Skeletal muscle tissue (tissue), 4 donors: ENCODE results near the gene RPTOR. TPM values are rescaled to one million over a fixed set of nuclear protein-coding genes. Genes with fewer than 3 reads are reported as not detected.

Experiments
- H3K27ac ChIP-seq: one replicate; pipeline ENCODE4 v1.7.0; 2013; ENCODE audit warnings: mild to moderate bottlenecking, low read depth, low read length, inconsistent platforms
- H3K27me3 ChIP-seq, 3 donors: one replicate each; pipeline ENCODE4 v1.7.0; 2013; ENCODE audit warnings: low read length in 3 of 3; ENCODE audit not compliant: control insufficient read depth in 3 of 3, insufficient read depth in 3 of 3
- H3K36me3 ChIP-seq, 3 donors: one replicate each; pipeline ENCODE4 v1.7.0; 2013; ENCODE audit warnings: low read length in 3 of 3; ENCODE audit not compliant: control insufficient read depth in 3 of 3, insufficient read depth in 3 of 3
- H3K4me1 ChIP-seq, 3 donors: one replicate each; pipeline ENCODE4 v1.7.0; 2013; ENCODE audit warnings: low read length in 3 of 3, mild to moderate bottlenecking in 3 of 3; ENCODE audit not compliant: control insufficient read depth in 3 of 3, insufficient read depth in 3 of 3
- H3K4me3 ChIP-seq, 3 donors: one replicate each; pipeline ENCODE4 v1.7.0; 2013; ENCODE audit warnings: low read length in 3 of 3
- H3K9ac ChIP-seq, 3 donors: one replicate each; pipeline ENCODE4 v1.7.0; 2013; ENCODE audit warnings: low read length in 3 of 3, mild to moderate bottlenecking in 3 of 3, moderate library complexity in 2 of 3, low read depth in 1 of 3
- H3K9me3 ChIP-seq, 3 donors: one replicate each; pipeline ENCODE4 v1.7.0; 2013; ENCODE audit warnings: low read length in 3 of 3; ENCODE audit not compliant: control insufficient read depth in 3 of 3
- total RNA-seq: library from RNA; depleted of rRNA; stranded (reverse); fragments of >200 nt; gene quantifications from one replicate; pipeline ENCODE4 v1.2.3, GENCODE V29; 2014
- donor health status: Osteomylitis.

Gene RPTOR
- total RNA-seq, 1 donor from 2014 or later = 24.5 TPM

DNA sequence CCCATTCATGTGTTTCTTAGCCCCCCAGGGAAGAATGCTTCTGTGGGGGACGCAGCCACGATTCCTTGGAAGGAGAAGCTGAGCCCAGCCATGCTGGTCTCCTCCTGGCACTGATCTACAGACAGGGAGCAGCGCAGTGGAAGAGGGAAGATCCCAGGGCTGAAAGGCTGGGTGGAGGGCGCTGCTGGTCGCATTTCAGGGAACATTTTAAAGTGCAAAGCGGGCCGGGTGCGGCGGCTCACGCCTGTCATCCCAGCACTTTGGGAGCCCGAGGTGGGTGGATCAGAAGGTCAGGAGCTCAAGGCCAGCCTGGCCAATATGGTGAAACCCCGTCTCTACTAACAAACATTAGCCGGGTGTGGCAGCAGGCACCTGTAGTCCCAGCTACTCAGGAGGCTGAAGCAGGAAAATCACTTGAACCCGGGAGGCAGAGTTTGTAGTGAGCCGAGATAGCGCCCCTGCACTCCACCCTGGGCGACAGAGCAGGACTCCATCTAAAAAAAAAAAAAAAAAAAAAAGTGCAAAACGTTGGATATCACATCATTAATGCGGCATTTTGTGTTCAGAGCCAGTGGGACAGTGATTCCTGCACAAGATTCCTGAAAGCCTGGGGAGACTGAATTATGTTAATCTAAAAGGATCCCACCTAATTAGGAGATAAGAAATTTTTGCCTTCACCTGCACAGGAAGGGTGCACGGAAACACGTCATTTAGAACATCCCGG is 446.4 kb downstream of the RPTOR start:
- Histone ChIP-seq H3K9ac (peak overlapping the region; percentile 78 to 91 (median 83)), H3K4me3 (peak overlapping the region; percentile 72 to 93 (median 81)), H3K36me3 (peaks cover 8 to 13% (median 11%) of the 10 kb centered on the region in 3 donors), H3K27ac (no peak overlapping the region), H3K4me1 (peaks cover 29 to 51% (median 37%) of the 10 kb centered on the region in 3 donors), H3K9me3 (no peaks in the 10 kb centered on the region), H3K27me3 (no peaks in the 10 kb centered on the region)

DNA sequence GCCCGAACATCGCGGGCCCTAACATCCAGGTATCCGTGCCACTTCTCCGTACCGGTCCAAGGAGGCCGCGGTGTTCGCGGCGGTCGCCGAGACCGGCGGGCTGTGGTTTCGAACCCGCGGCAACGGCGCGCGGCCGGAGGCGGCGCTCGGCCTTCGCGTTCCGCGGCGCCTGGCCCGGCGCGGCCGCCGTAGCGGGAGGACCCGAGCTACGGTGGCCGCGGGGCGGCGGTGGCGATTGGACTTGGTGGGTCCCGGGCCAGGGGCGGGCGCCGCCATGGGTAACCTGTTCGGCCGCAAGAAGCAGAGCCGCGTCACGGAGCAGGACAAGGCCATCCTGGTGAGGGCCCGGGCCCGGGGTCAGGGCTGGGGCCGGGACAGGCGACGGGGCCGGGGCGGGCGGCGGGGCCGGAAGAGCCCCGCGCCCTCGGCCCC is 447.0 kb downstream of the RPTOR start, which contains the start of gene CHMP6:
CHMP6 (plus strand) TSS at position 197 of the 432 bp plus-strand sequence; CDS start at position 275, 78 bp downstream.
- Histone ChIP-seq H3K9ac (peak within 1 kb of the TSS; percentile 78 to 91 (median 83)), H3K4me1 (peaks cover 29 to 51% (median 37%) of the 10 kb centered on the region in 3 donors), H3K9me3 (no peaks in the 10 kb centered on the region), H3K27me3 (no peaks in the 10 kb centered on the region), H3K27ac (no peak within 1 kb of the TSS), H3K4me3 (peak within 1 kb of the TSS; percentile 72 to 93 (median 81)), H3K36me3 (peaks cover 14 to 18% (median 16%) of the 10 kb centered on the region in 3 donors)

DNA sequence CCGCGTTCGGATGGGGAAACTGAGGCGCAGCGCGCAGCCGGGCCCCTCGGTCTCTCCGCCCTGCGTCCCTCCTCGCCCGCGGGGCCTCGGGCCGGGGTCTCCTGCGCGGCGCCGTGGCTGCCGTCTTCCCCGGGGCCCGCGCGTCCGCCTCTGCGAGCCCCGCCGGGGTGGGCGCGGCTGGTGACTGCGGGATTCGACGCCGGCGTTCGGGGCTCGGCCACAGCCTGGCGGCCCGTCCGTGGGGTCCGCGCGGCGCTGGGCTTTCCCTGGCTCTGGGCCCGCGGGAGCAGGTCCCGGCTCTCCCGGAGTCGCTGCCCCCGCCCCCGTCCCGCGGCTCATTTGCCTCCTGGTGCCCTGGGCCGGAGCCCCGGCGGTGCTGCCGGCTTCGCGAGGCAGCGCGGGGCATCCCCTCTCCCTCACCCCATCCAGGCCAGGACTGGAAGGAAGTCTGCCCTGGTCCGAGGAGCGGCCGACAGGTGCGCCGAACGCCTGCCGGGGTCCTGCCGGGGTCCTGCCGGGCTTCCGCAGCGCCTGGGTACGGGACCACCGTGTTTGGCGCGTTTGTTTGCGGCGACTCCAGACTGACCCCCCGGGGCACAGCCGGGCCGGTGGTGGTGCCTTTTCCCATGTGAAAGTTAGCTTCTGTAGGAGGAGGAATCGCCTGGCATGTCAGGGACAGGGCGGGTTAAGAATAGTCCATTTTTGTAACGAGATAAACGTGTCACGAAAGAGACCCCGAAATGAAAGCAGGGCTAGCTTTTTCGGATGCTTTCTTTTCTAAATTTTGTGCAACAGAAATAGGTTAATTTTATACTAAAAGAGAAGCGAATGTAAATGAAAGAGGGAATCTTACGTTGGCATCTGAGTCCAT is 447.7 kb downstream of the RPTOR start:
- Histone ChIP-seq H3K4me1 (peaks cover 29 to 45% (median 35%) of the 10 kb centered on the region in 3 donors), H3K36me3 (peaks cover 20 to 25% (median 23%) of the 10 kb centered on the region in 3 donors), H3K4me3 (peak overlapping the region; percentile 72 to 93 (median 81)), H3K9me3 (no peaks in the 10 kb centered on the region), H3K9ac (peak overlapping the region; percentile 74 to 91 (median 83)), H3K27me3 (no peaks in the 10 kb centered on the region), H3K27ac (no peak overlapping the region)

GRCh38 chr17:80992948-80993624 is 448.4 kb downstream of the RPTOR start:
- H3K27ac ChIP-seq = no peak overlapping the region
- peaks cover 28 to 32% (median 29%) of the 10 kb centered on the region in 3 donors for H3K36me3 ChIP-seq
- H3K27me3 ChIP-seq = no peaks in the 10 kb centered on the region
- H3K4me3 ChIP-seq = peak overlapping the region; percentile 66 to 81 (median 72)
- peak overlapping the region; percentile 74 to 91 (median 83) for H3K9ac ChIP-seq
- H3K9me3 ChIP-seq = no peaks in the 10 kb centered on the region
- H3K4me1 ChIP-seq = peaks cover 26 to 39% (median 29%) of the 10 kb centered on the region in 3 donors

GRCh38 chr17:80995131-80995530 is 450.5 kb downstream of the RPTOR start:
- Histone ChIP-seq H3K27ac (no peak overlapping the region), H3K9me3 (no peaks in the 10 kb centered on the region), H3K9ac (no peak overlapping the region), H3K4me1 (peaks cover 21 to 28% (median 23%) of the 10 kb centered on the region in 3 donors), H3K27me3 (no peaks in the 10 kb centered on the region), H3K36me3 (peaks cover 47 to 49% (median 48%) of the 10 kb centered on the region in 3 donors), H3K4me3 (no peak overlapping the region)

GRCh38 chr17:80996422-80997305 is 452.0 kb downstream of the RPTOR start:
- peaks cover 47 to 50% (median 49%) of the 10 kb centered on the region in 3 donors for H3K36me3 ChIP-seq

DNA sequence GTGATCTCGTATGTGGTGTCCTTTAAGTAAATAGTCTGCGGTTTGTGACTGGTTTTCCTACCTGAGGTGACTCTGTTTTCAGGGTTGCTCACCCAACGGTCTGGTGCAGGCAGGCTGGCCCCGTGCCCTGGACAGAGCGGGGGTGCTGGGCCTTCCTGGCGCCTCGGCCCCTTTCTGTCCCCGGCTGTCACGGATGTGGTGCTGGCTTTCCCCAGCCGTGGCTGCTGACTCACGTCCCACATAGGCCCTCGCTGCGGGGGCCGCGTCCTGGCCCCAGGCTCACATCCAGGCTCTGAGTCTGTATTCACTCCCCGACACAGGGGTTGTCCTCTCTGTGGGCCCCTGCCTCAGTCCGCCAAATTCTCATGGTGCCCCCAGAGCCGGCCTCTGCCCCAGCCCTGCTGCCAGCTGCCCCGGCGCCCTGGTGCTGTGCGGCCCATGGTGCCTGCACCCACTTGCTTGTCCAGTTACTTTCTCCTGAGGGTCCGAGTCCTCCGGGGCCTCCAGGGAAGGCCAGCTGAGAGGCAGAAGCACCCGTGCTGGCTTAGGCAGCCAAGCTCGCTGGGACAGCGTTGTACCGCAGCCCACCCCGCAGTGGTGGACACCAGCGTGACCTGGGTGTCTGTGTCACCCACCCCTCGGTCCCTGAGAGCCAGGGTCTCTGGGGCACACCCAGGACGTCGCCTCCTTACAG is 452.9 kb downstream of the RPTOR start:
- Histone ChIP-seq H3K4me3 (no peak overlapping the region), H3K27ac (no peak overlapping the region), H3K4me1 (peaks cover 33 to 42% (median 40%) of the 10 kb centered on the region in 3 donors), H3K9ac (no peak overlapping the region), H3K36me3 (peaks cover 47 to 50% (median 49%) of the 10 kb centered on the region in 3 donors), H3K9me3 (no peaks in the 10 kb centered on the region), H3K27me3 (peaks cover 0 to 4% (median 0%) of the 10 kb centered on the region in 3 donors)

More at GRCh38 chr17:80996422-80997305, 452.0 kb downstream of the RPTOR start:
- H3K4me3 ChIP-seq = no peak overlapping the region
- H3K27me3 ChIP-seq = no peaks in the 10 kb centered on the region
- no peaks in the 10 kb centered on the region for H3K9me3 ChIP-seq
- H3K4me1 ChIP-seq = peaks cover 27 to 37% (median 33%) of the 10 kb centered on the region in 3 donors
- no peak overlapping the region for H3K9ac ChIP-seq
- no peak overlapping the region for H3K27ac ChIP-seq

DNA sequence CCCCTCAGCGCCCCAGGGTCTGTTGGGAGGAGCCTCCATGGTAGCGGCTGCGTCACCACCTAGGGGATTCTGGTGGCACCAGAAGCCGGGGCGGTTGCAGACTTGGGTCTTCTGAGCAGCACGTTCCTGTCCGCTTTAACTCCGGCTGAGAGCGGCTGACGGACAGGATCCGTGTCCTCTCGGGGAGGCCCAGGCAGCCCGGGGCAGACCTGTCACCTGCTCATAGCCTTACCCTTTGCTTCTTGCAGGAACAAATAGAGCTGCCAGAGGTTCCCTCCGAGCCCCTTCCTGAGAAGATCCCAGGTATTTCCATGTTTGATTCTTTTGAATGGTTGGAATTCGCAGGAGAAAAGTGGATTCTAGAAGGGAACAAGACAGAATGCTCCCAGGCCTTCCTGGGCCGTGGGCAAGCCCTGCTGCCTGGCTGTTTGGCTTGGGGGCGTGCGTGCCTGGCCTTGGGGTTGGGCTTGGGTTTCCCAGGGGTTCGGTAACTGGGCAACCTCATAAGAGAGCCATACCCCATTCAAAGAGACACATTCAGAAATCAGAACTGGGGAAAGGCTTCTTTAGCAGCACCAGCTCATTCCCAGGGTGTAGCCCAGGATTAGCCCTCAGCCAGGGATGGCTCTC is 453.6 kb downstream of the RPTOR start:
- Histone ChIP-seq H3K4me3 (no peak overlapping the region), H3K27ac (no peak overlapping the region), H3K27me3 (peaks cover 0 to 9% (median 4%) of the 10 kb centered on the region in 3 donors), H3K9me3 (no peaks in the 10 kb centered on the region), H3K4me1 (peaks cover 29 to 38% (median 35%) of the 10 kb centered on the region in 3 donors), H3K36me3 (peaks cover 47 to 50% (median 49%) of the 10 kb centered on the region in 3 donors), H3K9ac (no peak overlapping the region)
